HCT116 (cell line): Measurements from ENCODE around the gene FAM110A. TPM values are rescaled to one million over a fixed set of nuclear protein-coding genes. Genes with fewer than 3 reads are reported as not detected.
"Not testable (repeated sequence)": the region's sequence is repeated elsewhere in the genome, so short reads cannot be mapped to it uniquely, and the experiment has no call there.

Experiments used
- ATAC-seq: fragments of 200-7000 bp; cut with Tn5 transposase; 2 replicates; pipeline ENCODE4 v1.9.1; 2020; ENCODE audit warnings: mild to moderate bottlenecking, moderate library complexity
- BruUV-seq: library from RNA; stranded (reverse); fragments of 400-500 nt; replicated peaks from 2 replicates; lab custom pipeline; 2021; lab: Mats Ljungman, UMichigan
- CTCF ChIA-PET: fragments of 300-600 bp; sonication (Branson Sonifier 250); formaldehyde crosslinking; loops from one replicate; lab custom pipeline; 2021; ENCODE audit warnings: antibody characterized with exemption; lab: Charles Lee
- POLR2A ChIA-PET: fragments of 300-600, 350-600 bp; sonication (Branson Sonifier 250); formaldehyde crosslinking; loops from one replicate; lab custom pipeline; 2021; ENCODE audit warnings: antibody characterized with exemption; lab: Charles Lee
- RAD21 ChIA-PET, 2 experiments: fragments of 300-600 bp; sonication (Branson Sonifier 250); formaldehyde crosslinking; loops; one replicate each; lab custom pipeline; 2023; ENCODE audit warnings: low total read pairs in 2 of 2; ENCODE audit not compliant: uncharacterized antibody in 2 of 2, unreplicated experiment in 2 of 2, low non-redundant PET in 1 of 2; lab: Charles Lee
- DNase-seq: peaks from one replicate; pipeline ENCODE4 v3.0.0-alpha.2; 2010; ENCODE audit warnings: low read depth, low spot score
- H2AFZ ChIP-seq: fragments of 200-600 bp; shearing (Covaris generic), sonication (generic); 2 replicates; pipeline ENCODE4 v1.6.1; 2017; ENCODE audit warnings: low read depth, mixed run types, mixed read lengths, antibody characterized with exemption, low read length; ENCODE audit not compliant: poor library complexity, severe bottlenecking
- H3K27ac ChIP-seq: 2 replicates; pipeline ENCODE4 v1.5.1; 2012; ENCODE audit warnings: low read depth, low read length
- H3K27me3 ChIP-seq: fragments of 200-600 bp; sonication (generic); 2 replicates; pipeline ENCODE4 v1.6.1; 2016; ENCODE audit warnings: mixed run types, low read length, mixed read lengths; ENCODE audit not compliant: insufficient read depth
- H3K36me3 ChIP-seq, 2 experiments: fragments of 200-500 bp in 1 of 2; fragments of 200-600 bp in 1 of 2; sonication (Bioruptor generic) in 1 of 2; sonication (generic) in 1 of 2; 2 replicates each; pipeline versions ENCODE4 v1.5.1 to v1.6.1; 2014 to 2016; ENCODE audit warnings: low read length in 2 of 2, inconsistent platforms in 1 of 2, mixed read lengths in 1 of 2, mixed run types in 1 of 2; ENCODE audit not compliant: insufficient read depth in 2 of 2, control insufficient read depth in 1 of 2
- H3K4me1 ChIP-seq, 2 experiments: fragments of 200-600 bp in 1 of 2; sonication (generic) in 1 of 2; 2 replicates each; pipeline versions ENCODE4 v1.5.1 to v1.6.1; 2012 to 2017; ENCODE audit warnings: low read length in 2 of 2, inconsistent platforms in 1 of 2, mild to moderate bottlenecking in 1 of 2, mixed read lengths in 1 of 2, mixed run types in 1 of 2, moderate library complexity in 1 of 2; ENCODE audit not compliant: insufficient read depth in 2 of 2, control insufficient read depth in 1 of 2
- H3K4me2 ChIP-seq: fragments of 200-600 bp; sonication (generic); 2 replicates; pipeline ENCODE4 v1.6.1; 2017; ENCODE audit warnings: mixed run types, low read length, mixed read lengths
- H3K4me3 ChIP-seq, 2 experiments: fragments of 200-600 bp in 1 of 2; sonication (generic) in 1 of 2; replicated peaks in 1 of 2; 2 replicates each; pipeline ENCODE4 v1.5.1; 2011 to 2016; ENCODE audit warnings: low read length in 2 of 2, control low read depth in 1 of 2, low read depth in 1 of 2, mild to moderate bottlenecking in 1 of 2, mixed read lengths in 1 of 2, mixed run types in 1 of 2
- H3K79me2 ChIP-seq: fragments of 200-600 bp; sonication (generic); 2 replicates; pipeline ENCODE4 v1.6.1; 2017; ENCODE audit warnings: mild to moderate bottlenecking, mixed run types, low read length, moderate library complexity, mixed read lengths; ENCODE audit not compliant: insufficient read depth
- H3K9ac ChIP-seq: fragments of 200-600 bp; sonication (generic); 2 replicates; pipeline ENCODE4 v1.6.1; 2016; ENCODE audit warnings: low read length, mixed read lengths
- H3K9me2 ChIP-seq: fragments of 200-600 bp; sonication (generic), shearing (Covaris generic); 2 replicates; pipeline ENCODE4 v1.6.1; 2017; ENCODE audit warnings: mixed run types, mild to moderate bottlenecking, moderate library complexity; ENCODE audit not compliant: insufficient read depth
- H3K9me3 ChIP-seq, 2 experiments: fragments of 200-500 bp in 1 of 2; fragments of 200-600 bp in 1 of 2; sonication (Bioruptor generic) in 1 of 2; sonication (generic) in 1 of 2; 2 replicates each; pipeline ENCODE4 v1.6.1; 2014 to 2017; ENCODE audit warnings: low read length in 2 of 2, mixed read lengths in 2 of 2, inconsistent platforms in 1 of 2, low read depth in 1 of 2, mild to moderate bottlenecking in 1 of 2, mixed run types in 1 of 2, moderate library complexity in 1 of 2; ENCODE audit not compliant: control insufficient read depth in 1 of 2, insufficient read depth in 1 of 2
- H4K20me1 ChIP-seq: fragments of 200-600 bp; sonication (generic), shearing (Covaris generic); 2 replicates; pipeline ENCODE4 v1.6.1; 2017; ENCODE audit warnings: mixed run types, mild to moderate bottlenecking, moderate library complexity; ENCODE audit not compliant: insufficient read depth
- CEBPB ChIP-seq: IDR thresholded peaks from 2 replicates; pipeline ENCODE4 v1.6.1; 2012; ENCODE audit warnings: low read depth
- REST ChIP-seq: IDR thresholded peaks from 2 replicates; pipeline ENCODE4 v1.6.1; 2012; ENCODE audit warnings: low read depth
- SIN3A ChIP-seq: IDR thresholded peaks from 2 replicates; pipeline ENCODE4 v1.6.1; 2012; ENCODE audit warnings: low read depth
- intact Hi-C: fragments of 100-400 bp; cut with micrococcal nuclease; formaldehyde crosslinking; loops from 2 replicates; pipeline ENCODE4 v1.10.0; 2022
- total RNA-seq: library from RNA; stranded (reverse); gene quantifications from one replicate; pipeline ENCODE4 v1.2.1, GENCODE V29; 2021; ENCODE audit not compliant: unreplicated experiment
- TF ChIP-seq, protein P1 (sequence below): IDR thresholded peaks from 2 replicates; pipeline ENCODE4 v1.6.1; 2012

FAM110A gene
- total RNA-seq, 1 experiment from 2014 or later = 26.4 TPM

DNA sequence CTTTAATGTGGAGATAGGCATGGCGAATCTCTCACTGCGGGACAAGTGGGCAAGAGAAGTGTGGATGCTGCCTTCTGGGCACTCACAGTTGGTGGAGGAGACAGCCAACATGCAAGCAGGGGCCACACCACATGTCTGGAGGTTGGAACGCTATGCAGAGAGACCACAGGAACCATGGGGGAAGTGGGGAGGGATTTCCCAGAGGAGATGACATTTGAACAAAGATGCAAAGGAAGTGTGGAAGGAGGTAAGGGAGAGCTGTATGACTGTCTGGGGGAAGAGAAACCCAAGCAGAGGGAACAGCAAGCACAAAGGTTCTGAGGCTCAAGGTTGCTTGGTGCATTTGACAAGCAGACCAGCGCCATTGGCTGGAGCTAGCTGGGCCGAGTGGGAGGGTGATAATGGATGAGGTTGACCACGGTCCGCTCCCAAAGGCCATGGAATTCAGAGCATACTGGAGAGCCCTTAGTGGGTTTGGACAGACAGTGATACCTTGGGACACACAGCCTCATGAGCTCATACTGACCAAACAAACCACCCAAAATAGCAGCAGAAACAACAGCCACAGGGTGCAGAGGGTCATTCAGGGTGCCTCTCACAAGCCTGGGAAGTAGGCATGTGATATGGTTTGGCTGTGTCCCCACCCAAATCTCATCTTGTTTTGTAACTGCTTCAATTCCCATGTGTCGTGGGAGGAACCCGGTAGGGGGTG, 7.6 kb upstream of the FAM110A start (continued):
- no peak for TF ChIP-seq REST
- TF ChIP-seq SIN3A = no peak
- TF ChIP-seq, protein P1, sequence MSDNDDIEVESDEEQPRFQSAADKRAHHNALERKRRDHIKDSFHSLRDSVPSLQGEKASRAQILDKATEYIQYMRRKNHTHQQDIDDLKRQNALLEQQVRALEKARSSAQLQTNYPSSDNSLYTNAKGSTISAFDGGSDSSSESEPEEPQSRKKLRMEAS = no peak
- TF ChIP-seq CEBPB = no peak

DNA sequence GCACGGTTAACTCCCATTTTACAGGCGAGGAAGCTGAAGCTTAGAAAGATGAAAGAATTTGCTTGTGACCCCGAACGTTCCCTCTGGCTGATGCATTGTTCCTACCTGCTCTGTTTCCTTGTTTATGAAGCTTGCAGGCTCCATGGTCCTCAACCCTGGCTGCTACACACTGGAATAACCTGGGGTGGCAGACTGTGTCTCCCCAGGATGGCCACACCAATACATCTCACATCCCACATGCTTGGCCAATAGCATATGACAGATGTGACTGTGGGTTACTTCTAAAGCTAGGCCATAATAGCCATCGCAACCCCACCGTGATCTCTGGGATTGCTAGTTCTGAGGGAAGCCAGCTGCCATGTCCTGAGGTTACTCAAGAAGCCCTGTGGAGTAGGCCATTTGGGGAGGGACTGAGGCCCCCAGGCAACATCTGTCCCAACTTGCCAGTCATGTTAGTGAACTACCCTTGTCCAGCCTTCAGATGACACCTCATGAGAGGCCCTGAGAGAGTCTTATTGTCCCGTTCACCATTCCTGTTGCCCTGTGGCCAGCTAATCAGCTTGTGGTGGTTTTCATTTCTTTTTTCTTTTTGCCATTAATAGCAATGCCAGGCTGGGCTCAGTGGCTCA, 6.7 kb upstream of the FAM110A start:
- TF ChIP-seq REST = no peak
- H3K27ac ChIP-seq = no peak overlapping the region
- no peak overlapping the region for H2AFZ ChIP-seq
- no peaks in the 10 kb centered on the region for H3K9me3 ChIP-seq
- no peak overlapping the region for H3K9ac ChIP-seq
- H3K27me3 ChIP-seq = no peaks in the 10 kb centered on the region
- POLR2A ChIA-PET = no interaction called here
- ATAC-seq (no peak), DNase-seq (no peak)
- intact Hi-C loops = no loop called here
- no TSS peak for BruUV-seq
- H4K20me1 ChIP-seq = no peaks in the 10 kb centered on the region
- RAD21 ChIA-PET = no interaction called here
- H3K36me3 ChIP-seq = no peaks in the 10 kb centered on the region
- H3K4me3 ChIP-seq = no peak overlapping the region
- H3K79me2 ChIP-seq = no peaks in the 10 kb centered on the region
- CTCF ChIA-PET = no interaction called here
- H3K4me1 ChIP-seq = no peaks in the 10 kb centered on the region
- H3K4me2 ChIP-seq = no peak overlapping the region
- no peaks in the 10 kb centered on the region for H3K9me2 ChIP-seq

DNA sequence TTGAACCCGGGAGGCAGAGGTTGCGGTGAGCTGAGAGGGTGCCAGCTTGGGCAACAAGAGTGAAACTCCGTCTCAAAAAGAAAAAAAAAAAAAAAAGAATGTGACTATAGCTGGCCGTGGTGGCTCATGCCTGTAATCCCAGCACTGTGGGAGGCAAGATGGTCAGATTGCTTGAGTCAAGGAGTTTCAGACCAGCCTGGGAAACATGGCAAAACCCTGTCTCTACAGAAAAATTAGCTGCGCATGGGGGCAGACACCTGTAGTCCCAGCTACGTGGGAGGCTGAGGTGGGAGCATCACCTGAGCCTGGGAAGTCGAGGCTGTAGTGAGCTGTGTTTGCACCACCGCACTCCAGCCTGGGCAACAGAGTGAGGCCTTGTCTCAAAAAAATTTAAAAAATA, 5.5 kb upstream of the FAM110A start:
- ATAC-seq, BruUV-seq, H3K36me3 ChIP-seq, intact Hi-C loops, H3K27me3 ChIP-seq, H3K4me2 ChIP-seq, H3K27ac ChIP-seq, DNase-seq, H3K9ac ChIP-seq, H2AFZ ChIP-seq, H3K4me3 ChIP-seq, H4K20me1 ChIP-seq, H3K4me1 ChIP-seq, RAD21 ChIA-PET, H3K9me3 ChIP-seq, CTCF ChIA-PET, H3K9me2 ChIP-seq, POLR2A ChIA-PET, H3K79me2 ChIP-seq: not testable (repeated sequence)
